WI38 (cell line): ENCODE results near the gene XIRP2.

Experiments
- H3K4me3 ChIP-seq: 2 replicates; pipeline ENCODE4 v1.5.1; 2011; ENCODE audit warnings: low read depth, mild to moderate bottlenecking, control low read depth, low read length
- TF ChIP-seq, protein P1 (sequence below): IDR thresholded peaks from 2 replicates; pipeline ENCODE4 v1.5.1; 2012; ENCODE audit warnings: low read depth, mild to moderate bottlenecking, control low read depth, low read length

The XIRP2 gene

DNA sequence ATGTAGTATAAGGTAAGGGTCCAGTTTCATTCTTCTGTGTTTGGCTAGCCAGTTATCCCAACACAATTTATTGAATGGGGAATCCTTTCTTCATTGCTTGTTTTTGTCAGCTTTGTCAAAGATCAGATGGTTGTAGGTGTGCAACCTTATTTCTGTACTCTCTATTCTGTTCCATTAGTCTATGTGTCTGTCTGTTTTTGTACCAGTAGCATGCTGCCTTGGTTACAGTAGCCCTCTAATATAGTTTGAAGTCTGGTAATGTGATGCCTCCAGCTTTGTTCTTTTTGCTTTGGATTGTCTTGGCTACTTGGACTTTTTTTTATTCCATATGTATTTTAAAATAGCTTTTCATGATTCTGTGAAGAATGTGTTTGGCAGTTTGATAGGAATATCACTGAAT lies 222.1 kb downstream of the XIRP2 start:
- TF ChIP-seq, protein P1, sequence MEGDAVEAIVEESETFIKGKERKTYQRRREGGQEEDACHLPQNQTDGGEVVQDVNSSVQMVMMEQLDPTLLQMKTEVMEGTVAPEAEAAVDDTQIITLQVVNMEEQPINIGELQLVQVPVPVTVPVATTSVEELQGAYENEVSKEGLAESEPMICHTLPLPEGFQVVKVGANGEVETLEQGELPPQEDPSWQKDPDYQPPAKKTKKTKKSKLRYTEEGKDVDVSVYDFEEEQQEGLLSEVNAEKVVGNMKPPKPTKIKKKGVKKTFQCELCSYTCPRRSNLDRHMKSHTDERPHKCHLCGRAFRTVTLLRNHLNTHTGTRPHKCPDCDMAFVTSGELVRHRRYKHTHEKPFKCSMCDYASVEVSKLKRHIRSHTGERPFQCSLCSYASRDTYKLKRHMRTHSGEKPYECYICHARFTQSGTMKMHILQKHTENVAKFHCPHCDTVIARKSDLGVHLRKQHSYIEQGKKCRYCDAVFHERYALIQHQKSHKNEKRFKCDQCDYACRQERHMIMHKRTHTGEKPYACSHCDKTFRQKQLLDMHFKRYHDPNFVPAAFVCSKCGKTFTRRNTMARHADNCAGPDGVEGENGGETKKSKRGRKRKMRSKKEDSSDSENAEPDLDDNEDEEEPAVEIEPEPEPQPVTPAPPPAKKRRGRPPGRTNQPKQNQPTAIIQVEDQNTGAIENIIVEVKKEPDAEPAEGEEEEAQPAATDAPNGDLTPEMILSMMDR, result no peak
- H3K4me3 ChIP-seq, result no peak overlapping the region

DNA sequence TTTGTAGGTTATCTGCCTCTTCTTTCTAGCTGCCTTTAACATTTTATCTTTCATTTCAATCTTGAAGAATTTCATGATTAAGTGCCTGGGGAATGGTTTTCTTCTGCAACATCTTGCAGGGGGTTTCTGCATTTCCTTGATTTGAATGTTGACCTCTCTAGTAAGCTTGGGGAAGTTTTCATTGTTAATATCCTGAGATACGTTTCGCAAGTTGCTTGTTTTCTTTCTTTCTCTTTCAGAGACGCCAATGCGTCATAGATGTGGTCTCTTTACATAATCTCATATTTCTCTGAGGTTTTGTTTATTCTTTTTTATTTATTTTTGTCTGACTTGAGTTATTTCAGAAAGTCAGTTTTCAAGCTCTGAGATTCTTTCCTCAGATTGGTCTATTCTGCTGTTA lies 225.7 kb downstream of the XIRP2 start:
- H3K4me3 ChIP-seq, result no peak overlapping the region
- TF ChIP-seq, protein P1, result no peak

DNA sequence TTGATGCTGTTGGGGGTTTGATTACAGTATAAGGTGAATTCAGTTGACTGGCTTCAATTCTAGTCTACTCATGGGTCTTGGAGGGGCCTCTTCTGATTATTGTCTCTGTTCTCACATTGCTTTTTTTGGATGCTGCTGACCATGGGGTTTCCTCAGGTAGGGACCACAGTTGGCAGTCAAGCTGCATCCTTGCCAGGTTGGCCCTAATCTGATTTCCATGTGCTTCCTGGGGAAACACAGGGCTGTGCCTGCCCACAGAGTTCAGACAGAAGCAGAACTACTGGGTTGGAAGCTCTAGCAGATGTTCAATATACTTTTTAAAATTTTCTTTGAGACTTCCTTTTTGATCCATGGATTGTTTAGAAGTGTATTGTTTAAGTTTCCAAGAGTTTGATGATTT lies 227.3 kb downstream of the XIRP2 start:
- H3K4me3 ChIP-seq, result no peak overlapping the region
- TF ChIP-seq, protein P1, result no peak

- H3K4me3 ChIP-seq, result no peak overlapping the region
- TF ChIP-seq, protein P1, result no peak
Measured at GRCh38 chr2:167122389-167122788, 234.1 kb downstream of the XIRP2 start.

DNA sequence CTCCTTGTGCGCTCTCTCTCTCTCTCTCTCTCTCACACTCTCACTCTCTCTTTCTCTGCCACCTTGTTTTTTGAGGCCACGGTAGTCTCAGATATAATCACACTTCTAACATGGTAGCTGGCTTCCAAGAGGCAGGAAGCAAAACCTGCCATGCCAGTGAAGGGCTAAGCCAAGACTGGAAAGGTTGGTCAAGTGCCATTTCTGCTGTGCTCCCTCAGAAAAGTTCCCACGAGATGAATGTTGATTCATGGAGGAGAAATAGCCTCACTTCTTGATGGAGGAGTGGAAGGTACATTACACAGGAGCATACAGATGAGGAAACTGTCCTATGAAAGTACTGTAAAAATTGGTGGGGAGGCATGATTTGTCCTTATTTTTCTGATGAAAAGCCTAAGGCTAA lies 237.9 kb downstream of the XIRP2 start:
- TF ChIP-seq, protein P1, result no peak
- no peak overlapping the region for H3K4me3 ChIP-seq

GRCh38 chr2:167127135-167127534 lies 238.9 kb downstream of the XIRP2 start:
- TF ChIP-seq, protein P1, result no peak; the same call in 1 of the 2 replicates
- H3K4me3 ChIP-seq, result no peak overlapping the region

DNA sequence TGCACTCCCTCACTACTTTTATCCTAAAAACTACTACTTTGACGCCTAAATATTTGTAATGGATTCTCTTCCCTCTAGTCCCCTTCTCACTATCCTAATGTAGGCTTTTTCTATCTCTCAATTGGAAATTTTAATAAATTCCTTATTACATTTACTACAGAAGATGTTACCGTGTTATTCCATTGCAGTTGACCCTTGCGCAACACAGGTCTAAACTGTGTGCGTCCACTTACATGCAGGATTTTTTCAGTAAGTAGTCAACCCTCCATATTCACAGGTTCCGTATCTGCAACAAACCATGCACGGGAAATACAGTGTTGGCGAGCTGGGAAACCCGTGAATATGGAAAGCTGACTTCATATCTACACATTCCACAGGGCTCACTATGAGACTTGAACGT lies 239.8 kb downstream of the XIRP2 start:
- TF ChIP-seq, protein P1, result no peak
- H3K4me3 ChIP-seq, result no peak overlapping the region
